ENCODE measurements around the gene ZNF138. TPM values are rescaled to one million over a fixed set of nuclear protein-coding genes. Genes with fewer than 3 reads are reported as not detected.
"Not testable (repeated sequence)": the region's sequence is repeated elsewhere in the genome, so short reads cannot be mapped to it uniquely, and the experiment has no call there.

The ZNF138 gene
- total RNA-seq = 10 to 100 TPM; 16.8 to 17.7 TPM

GRCh38 chr7:64794171-64794844 lies at the start of gene ZNF138:
Gene ZNF138 (plus strand): TSS chr7:64794428. CDS start chr7:64794569, 141 bp downstream.
- Mint-ChIP-seq H3K36me3 (ENCODE audit: insufficient read depth in 2 of 2) (peaks cover 0 to 14% of the 10 kb centered on the region in 2 donors), H3K4me3 (peak within 1 kb of the TSS; percentile 100)
- peak; percentile 100 for ATAC-seq (replicated peaks in 1 of 2)

GRCh38 chr7:64744680-64745079 lies 49.5 kb upstream of the ZNF138 start:
- Mint-ChIP-seq H3K4me3 (no peak overlapping the region), H3K27ac (no peak overlapping the region), H3K9me3 (peaks cover 2 to 3% of the 10 kb centered on the region in 2 donors), H3K27me3 (ENCODE audit: low read depth) (no peaks in the 10 kb centered on the region), H3K36me3 (ENCODE audit: insufficient read depth in 2 of 2) (peaks cover 2 to 5% of the 10 kb centered on the region in 2 donors), H3K4me1 (ENCODE audit: low read depth) (no peaks in the 10 kb centered on the region)
- ATAC-seq (replicated peaks in 1 of 2) (no peak), DNase-seq (no peak)

More at GRCh38 chr7:64794171-64794844, at the start of gene ZNF138:
- Mint-ChIP-seq H3K4me1 (ENCODE audit: low read depth) (peaks cover 23% of the 10 kb centered on the region), H3K9me3 (no peaks in the 10 kb centered on the region), H3K27me3 (ENCODE audit: low read depth) (no peaks in the 10 kb centered on the region), H3K27ac (peak within 1 kb of the TSS; percentile 96)
- peak; percentile 93 to 95 for DNase-seq

- Mint-ChIP-seq H3K27me3 (ENCODE audit: low read depth) (no peaks in the 10 kb centered on the region), H3K4me1 (ENCODE audit: low read depth) (no peaks in the 10 kb centered on the region), H3K9me3 (peaks cover 0 to 3% of the 10 kb centered on the region in 2 donors), H3K4me3 (no peak overlapping the region), H3K36me3 (ENCODE audit: insufficient read depth in 2 of 2) (peaks cover 0 to 5% of the 10 kb centered on the region in 2 donors), H3K27ac (no peak overlapping the region)
- no peak for ATAC-seq (replicated peaks in 1 of 2)
- no peak for DNase-seq
Observed at GRCh38 chr7:64747802-64748201, 46.4 kb upstream of the ZNF138 start.

- H3K27ac Mint-ChIP-seq = no peak overlapping the region
- DNase-seq (no peak), ATAC-seq (replicated peaks in 1 of 2) (no peak)
- H3K9me3 Mint-ChIP-seq = peaks cover 0 to 3% of the 10 kb centered on the region in 2 donors
- peaks cover 0 to under 1% of the 10 kb centered on the region in 2 donors for H3K36me3 Mint-ChIP-seq (ENCODE audit: insufficient read depth in 2 of 2)
- no peak overlapping the region for H3K4me3 Mint-ChIP-seq
- no peaks in the 10 kb centered on the region for H3K27me3 Mint-ChIP-seq (ENCODE audit: low read depth)
- no peaks in the 10 kb centered on the region for H3K4me1 Mint-ChIP-seq (ENCODE audit: low read depth)
Observed at GRCh38 chr7:64753032-64753431, 41.2 kb upstream of the ZNF138 start.

- no peak overlapping the region for H3K4me3 Mint-ChIP-seq
- H3K4me1 Mint-ChIP-seq (ENCODE audit: low read depth) = no peaks in the 10 kb centered on the region
- ATAC-seq (replicated peaks in 1 of 2) (no peak), DNase-seq (no peak)
- no peak overlapping the region for H3K27ac Mint-ChIP-seq
- H3K9me3 Mint-ChIP-seq = no peaks in the 10 kb centered on the region
- no peaks in the 10 kb centered on the region for H3K27me3 Mint-ChIP-seq (ENCODE audit: low read depth)
- no peaks in the 10 kb centered on the region for H3K36me3 Mint-ChIP-seq (ENCODE audit: insufficient read depth in 2 of 2)
Observed at GRCh38 chr7:64755865-64756264, 38.4 kb upstream of the ZNF138 start.

- no peaks in the 10 kb centered on the region for H3K4me1 Mint-ChIP-seq (ENCODE audit: low read depth)
- no peak overlapping the region for H3K27ac Mint-ChIP-seq
- H3K36me3 Mint-ChIP-seq (ENCODE audit: insufficient read depth in 2 of 2) = no peaks in the 10 kb centered on the region
- no peak overlapping the region for H3K4me3 Mint-ChIP-seq
- DNase-seq (no peak), ATAC-seq (replicated peaks in 1 of 2) (no peak)
- no peaks in the 10 kb centered on the region for H3K27me3 Mint-ChIP-seq (ENCODE audit: low read depth)
- no peaks in the 10 kb centered on the region for H3K9me3 Mint-ChIP-seq
Observed at GRCh38 chr7:64758151-64758550, 36.1 kb upstream of the ZNF138 start.

GRCh38 chr7:64768824-64769223 lies 25.4 kb upstream of the ZNF138 start:
- no peak overlapping the region for H3K4me3 Mint-ChIP-seq

GRCh38 chr7:64774204-64774842 lies 19.9 kb upstream of the ZNF138 start:
- H3K4me3 Mint-ChIP-seq = no peak overlapping the region
- H3K4me1 Mint-ChIP-seq (ENCODE audit: low read depth) = no peaks in the 10 kb centered on the region
- H3K27ac Mint-ChIP-seq = no peak overlapping the region
- no peaks in the 10 kb centered on the region for H3K27me3 Mint-ChIP-seq (ENCODE audit: low read depth)
- ATAC-seq (replicated peaks in 1 of 2) = no peak
- peaks cover 0 to 2% of the 10 kb centered on the region in 2 donors for H3K9me3 Mint-ChIP-seq
- no peak for DNase-seq
- peaks cover 0 to 2% of the 10 kb centered on the region in 2 donors for H3K36me3 Mint-ChIP-seq (ENCODE audit: insufficient read depth in 2 of 2)

More at GRCh38 chr7:64768824-64769223, 25.4 kb upstream of the ZNF138 start:
- no peak for ATAC-seq (replicated peaks in 1 of 2)
- DNase-seq = no peak
- no peak overlapping the region for H3K27ac Mint-ChIP-seq
- no peaks in the 10 kb centered on the region for H3K4me1 Mint-ChIP-seq (ENCODE audit: low read depth)
- H3K9me3 Mint-ChIP-seq = no peaks in the 10 kb centered on the region
- no peaks in the 10 kb centered on the region for H3K36me3 Mint-ChIP-seq (ENCODE audit: insufficient read depth in 2 of 2)
- no peaks in the 10 kb centered on the region for H3K27me3 Mint-ChIP-seq (ENCODE audit: low read depth)

- ATAC-seq (replicated peaks in 1 of 2) (no peak), DNase-seq (no peak)
- no peaks in the 10 kb centered on the region for H3K27me3 Mint-ChIP-seq (ENCODE audit: low read depth)
- H3K4me1 Mint-ChIP-seq (ENCODE audit: low read depth) = no peaks in the 10 kb centered on the region
- H3K9me3 Mint-ChIP-seq = peaks cover 0 to 2% of the 10 kb centered on the region in 2 donors
- no peak overlapping the region for H3K27ac Mint-ChIP-seq
- H3K4me3 Mint-ChIP-seq = no peak overlapping the region
- peaks cover 0 to 2% of the 10 kb centered on the region in 2 donors for H3K36me3 Mint-ChIP-seq (ENCODE audit: insufficient read depth in 2 of 2)
Observed at GRCh38 chr7:64775289-64775688, 18.9 kb upstream of the ZNF138 start.

- H3K27me3 Mint-ChIP-seq (ENCODE audit: low read depth); DNase-seq; H3K36me3 Mint-ChIP-seq (ENCODE audit: insufficient read depth in 2 of 2); H3K27ac Mint-ChIP-seq; H3K4me1 Mint-ChIP-seq (ENCODE audit: low read depth); H3K4me3 Mint-ChIP-seq; ATAC-seq (replicated peaks in 1 of 2); H3K9me3 Mint-ChIP-seq: not testable (repeated sequence)
Observed at GRCh38 chr7:64784842-64785241, 9.4 kb upstream of the ZNF138 start.

- Mint-ChIP-seq H3K36me3 (ENCODE audit: insufficient read depth in 2 of 2) (no peaks in the 10 kb centered on the region), H3K4me3 (no peak overlapping the region), H3K4me1 (ENCODE audit: low read depth) (no peaks in the 10 kb centered on the region), H3K9me3 (no peaks in the 10 kb centered on the region), H3K27me3 (ENCODE audit: low read depth) (peaks cover 6% of the 10 kb centered on the region), H3K27ac (no peak overlapping the region)
- ATAC-seq (replicated peaks in 1 of 2) (no peak), DNase-seq (no peak)
Observed at GRCh38 chr7:64787295-64787694, 6.9 kb upstream of the ZNF138 start.

- DNase-seq; H3K9me3 Mint-ChIP-seq; H3K27ac Mint-ChIP-seq; H3K36me3 Mint-ChIP-seq (ENCODE audit: insufficient read depth in 2 of 2); H3K27me3 Mint-ChIP-seq (ENCODE audit: low read depth); ATAC-seq (replicated peaks in 1 of 2); H3K4me3 Mint-ChIP-seq; H3K4me1 Mint-ChIP-seq (ENCODE audit: low read depth): not testable (repeated sequence)
Observed at GRCh38 chr7:64789241-64789640, 5.0 kb upstream of the ZNF138 start.

- Mint-ChIP-seq H3K4me1 (ENCODE audit: low read depth) (peaks cover 21% of the 10 kb centered on the region), H3K9me3 (no peaks in the 10 kb centered on the region), H3K27ac (peak overlapping the region; percentile 84), H3K36me3 (ENCODE audit: insufficient read depth in 2 of 2) (peaks cover 0 to 7% of the 10 kb centered on the region in 2 donors), H3K4me3 (peak overlapping the region; percentile 51 to 100), H3K27me3 (ENCODE audit: low read depth) (no peaks in the 10 kb centered on the region)
- DNase-seq (no peak), ATAC-seq (replicated peaks in 1 of 2) (no peak)
Observed at GRCh38 chr7:64793106-64793755, 997 bp upstream of the ZNF138 start.

Data from activated T-cell treated with anti-CD3 and anti-CD28 coated beads, Interleukin-2, amount 50 U/mL, for 72 hours (primary cell).